Hindlimb muscle (tissue), 1 donor: ENCODE results near the gene DNAJB4. TPM values are rescaled to one million over a fixed set of nuclear protein-coding genes. Genes with fewer than 3 reads are reported as not detected.

Experiments used
- polyA plus RNA-seq: library from polyadenylated mRNA; unstranded; fragments of 120-200 nt; gene quantifications from one replicate; pipeline ENCODE4 v1.2.1, GENCODE V29; 2013; ENCODE audit not compliant: insufficient read length

DNAJB4 gene
- polyA plus RNA-seq, 1 donor = 67.3 TPM

Other genes starting within 250 kb of the DNAJB4 start
- gene USP33, start 245.1 kb upstream of the DNAJB4 start, polyA plus RNA-seq = 37.8 TPM
- gene MIGA1, start 225.3 kb upstream of the DNAJB4 start, polyA plus RNA-seq = 10.0 TPM
- gene NEXN, start 116.3 kb upstream of the DNAJB4 start, polyA plus RNA-seq = 228 TPM
- 166 TPM for gene FUBP1, start 25.9 kb upstream of the DNAJB4 start, polyA plus RNA-seq
- gene GIPC2, start 41.0 kb downstream of the DNAJB4 start, polyA plus RNA-seq = 0.94 TPM